Measurements from ENCODE around the gene FCRL5.

Gene FCRL5
- long read RNA-seq, result 0 reads

DNA sequence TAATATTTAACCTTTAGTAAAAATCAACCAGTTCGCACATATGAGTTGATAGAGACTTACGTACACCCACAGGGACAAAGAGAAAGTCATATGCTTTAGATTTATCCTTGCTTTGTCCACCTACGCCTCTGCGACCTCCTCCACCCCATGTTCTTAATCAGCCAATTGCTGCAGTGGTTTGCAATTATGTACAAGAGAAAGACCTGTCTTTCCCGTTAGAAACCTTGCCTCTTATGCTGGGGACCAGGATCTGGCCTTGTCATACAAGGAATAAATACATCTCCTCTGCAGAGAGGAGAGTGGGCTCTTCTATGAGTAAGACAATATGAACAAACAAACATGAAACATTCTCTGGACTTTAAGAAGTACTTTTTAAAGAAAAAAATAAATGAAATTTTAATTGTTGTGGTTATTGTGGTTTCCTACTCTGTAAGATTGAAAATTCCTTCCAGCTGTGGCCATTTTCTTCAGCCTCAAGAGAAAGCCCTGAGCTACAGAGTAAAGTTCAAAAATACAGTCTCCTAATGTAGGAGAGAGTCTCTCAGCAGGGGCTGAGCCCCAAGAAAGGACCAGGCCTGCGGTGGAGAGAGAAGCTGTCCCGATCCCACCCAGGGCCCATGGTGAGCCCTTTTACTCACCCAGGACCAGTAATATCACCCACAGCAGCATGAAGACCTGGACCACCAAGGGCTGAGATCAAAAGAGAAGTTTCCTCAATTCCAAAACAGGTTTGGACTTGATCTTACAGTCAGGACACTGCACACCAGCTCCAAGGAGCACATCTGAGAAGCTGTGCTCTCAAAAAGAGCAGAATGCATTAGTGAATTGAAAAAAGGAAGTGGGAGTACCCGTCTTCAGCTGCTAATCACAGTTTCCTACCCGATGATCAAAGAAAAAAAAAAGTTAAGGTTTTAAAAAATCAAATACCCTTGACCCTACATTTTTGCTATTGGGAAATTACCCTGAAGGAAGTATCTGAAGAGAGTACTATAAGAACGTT is at the start of gene FCRL5:
Gene FCRL5 (minus strand): TSS at position 822 of the 1,000 bp plus-strand sequence. CDS start 153 bp downstream, at position 669.
- Histone ChIP-seq H3K27ac (replicated peaks) (no peak within 1 kb of the TSS), H3K27me3 (ENCODE audit: insufficient read depth, poor library complexity, severe bottlenecking) (no peaks in the 10 kb centered on the region), H3K4me3 (replicated peaks; ENCODE audit: insufficient read depth, low read length) (no peak within 1 kb of the TSS)
- TF ChIP-seq, protein P1, sequence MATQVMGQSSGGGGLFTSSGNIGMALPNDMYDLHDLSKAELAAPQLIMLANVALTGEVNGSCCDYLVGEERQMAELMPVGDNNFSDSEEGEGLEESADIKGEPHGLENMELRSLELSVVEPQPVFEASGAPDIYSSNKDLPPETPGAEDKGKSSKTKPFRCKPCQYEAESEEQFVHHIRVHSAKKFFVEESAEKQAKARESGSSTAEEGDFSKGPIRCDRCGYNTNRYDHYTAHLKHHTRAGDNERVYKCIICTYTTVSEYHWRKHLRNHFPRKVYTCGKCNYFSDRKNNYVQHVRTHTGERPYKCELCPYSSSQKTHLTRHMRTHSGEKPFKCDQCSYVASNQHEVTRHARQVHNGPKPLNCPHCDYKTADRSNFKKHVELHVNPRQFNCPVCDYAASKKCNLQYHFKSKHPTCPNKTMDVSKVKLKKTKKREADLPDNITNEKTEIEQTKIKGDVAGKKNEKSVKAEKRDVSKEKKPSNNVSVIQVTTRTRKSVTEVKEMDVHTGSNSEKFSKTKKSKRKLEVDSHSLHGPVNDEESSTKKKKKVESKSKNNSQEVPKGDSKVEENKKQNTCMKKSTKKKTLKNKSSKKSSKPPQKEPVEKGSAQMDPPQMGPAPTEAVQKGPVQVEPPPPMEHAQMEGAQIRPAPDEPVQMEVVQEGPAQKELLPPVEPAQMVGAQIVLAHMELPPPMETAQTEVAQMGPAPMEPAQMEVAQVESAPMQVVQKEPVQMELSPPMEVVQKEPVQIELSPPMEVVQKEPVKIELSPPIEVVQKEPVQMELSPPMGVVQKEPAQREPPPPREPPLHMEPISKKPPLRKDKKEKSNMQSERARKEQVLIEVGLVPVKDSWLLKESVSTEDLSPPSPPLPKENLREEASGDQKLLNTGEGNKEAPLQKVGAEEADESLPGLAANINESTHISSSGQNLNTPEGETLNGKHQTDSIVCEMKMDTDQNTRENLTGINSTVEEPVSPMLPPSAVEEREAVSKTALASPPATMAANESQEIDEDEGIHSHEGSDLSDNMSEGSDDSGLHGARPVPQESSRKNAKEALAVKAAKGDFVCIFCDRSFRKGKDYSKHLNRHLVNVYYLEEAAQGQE (IDR thresholded peaks at IDR 0.05; ENCODE audit: insufficient replicate concordance, low read depth), result no peak
- TF ChIP-seq POLR2AphosphoS5 (IDR thresholded peaks at IDR 0.05; ENCODE audit: low read depth) (no peak), GABPA (IDR thresholded peaks at IDR 0.05; ENCODE audit: low read depth) (no peak), SPI1 (IDR thresholded peaks at IDR 0.05; ENCODE audit: borderline replicate concordance, low read depth) (peak; percentile 75)
- TF ChIP-seq, protein P2, sequence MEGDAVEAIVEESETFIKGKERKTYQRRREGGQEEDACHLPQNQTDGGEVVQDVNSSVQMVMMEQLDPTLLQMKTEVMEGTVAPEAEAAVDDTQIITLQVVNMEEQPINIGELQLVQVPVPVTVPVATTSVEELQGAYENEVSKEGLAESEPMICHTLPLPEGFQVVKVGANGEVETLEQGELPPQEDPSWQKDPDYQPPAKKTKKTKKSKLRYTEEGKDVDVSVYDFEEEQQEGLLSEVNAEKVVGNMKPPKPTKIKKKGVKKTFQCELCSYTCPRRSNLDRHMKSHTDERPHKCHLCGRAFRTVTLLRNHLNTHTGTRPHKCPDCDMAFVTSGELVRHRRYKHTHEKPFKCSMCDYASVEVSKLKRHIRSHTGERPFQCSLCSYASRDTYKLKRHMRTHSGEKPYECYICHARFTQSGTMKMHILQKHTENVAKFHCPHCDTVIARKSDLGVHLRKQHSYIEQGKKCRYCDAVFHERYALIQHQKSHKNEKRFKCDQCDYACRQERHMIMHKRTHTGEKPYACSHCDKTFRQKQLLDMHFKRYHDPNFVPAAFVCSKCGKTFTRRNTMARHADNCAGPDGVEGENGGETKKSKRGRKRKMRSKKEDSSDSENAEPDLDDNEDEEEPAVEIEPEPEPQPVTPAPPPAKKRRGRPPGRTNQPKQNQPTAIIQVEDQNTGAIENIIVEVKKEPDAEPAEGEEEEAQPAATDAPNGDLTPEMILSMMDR (IDR thresholded peaks at IDR 0.05; ENCODE audit: insufficient read depth, low read length), result no peak
- no peak for DNase-seq (ENCODE audit: low read depth in 1 of 2, low spot score in 1 of 2)

DNA sequence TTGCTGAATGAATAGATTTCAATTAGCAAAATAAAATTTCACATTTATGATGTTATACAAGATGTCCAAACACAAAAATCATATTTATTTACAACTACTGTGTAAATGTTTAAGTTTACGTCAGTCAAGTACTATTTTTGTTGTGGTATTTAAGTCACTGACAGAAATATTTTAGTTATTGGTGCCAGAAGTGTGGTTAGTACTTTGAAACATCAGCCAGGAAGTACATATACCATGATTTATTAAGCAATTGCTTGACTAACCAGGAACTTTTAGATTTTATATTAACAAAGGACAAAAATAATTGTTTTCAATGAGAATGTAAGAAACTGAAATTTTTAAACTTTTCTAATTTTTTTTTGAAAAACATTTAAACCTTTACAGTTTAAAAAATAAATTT is 47.9 kb upstream of the FCRL5 start:
- Histone ChIP-seq H3K27ac (replicated peaks) (no peak overlapping the region), H3K4me3 (replicated peaks; ENCODE audit: insufficient read depth, low read length) (no peak overlapping the region), H3K27me3 (ENCODE audit: insufficient read depth, poor library complexity, severe bottlenecking) (no peaks in the 10 kb centered on the region)
- no peak for DNase-seq (ENCODE audit: low read depth in 1 of 2, low spot score in 1 of 2)
- TF ChIP-seq SPI1 (IDR thresholded peaks at IDR 0.05; ENCODE audit: borderline replicate concordance, low read depth), result no peak
- TF ChIP-seq POLR2AphosphoS5 (IDR thresholded peaks at IDR 0.05; ENCODE audit: low read depth), result no peak
- TF ChIP-seq, protein P2 (IDR thresholded peaks at IDR 0.05; ENCODE audit: insufficient read depth, low read length), result no peak
- TF ChIP-seq GABPA (IDR thresholded peaks at IDR 0.05; ENCODE audit: low read depth), result no peak
- TF ChIP-seq, protein P1 (IDR thresholded peaks at IDR 0.05; ENCODE audit: insufficient replicate concordance, low read depth), result no peak

DNA sequence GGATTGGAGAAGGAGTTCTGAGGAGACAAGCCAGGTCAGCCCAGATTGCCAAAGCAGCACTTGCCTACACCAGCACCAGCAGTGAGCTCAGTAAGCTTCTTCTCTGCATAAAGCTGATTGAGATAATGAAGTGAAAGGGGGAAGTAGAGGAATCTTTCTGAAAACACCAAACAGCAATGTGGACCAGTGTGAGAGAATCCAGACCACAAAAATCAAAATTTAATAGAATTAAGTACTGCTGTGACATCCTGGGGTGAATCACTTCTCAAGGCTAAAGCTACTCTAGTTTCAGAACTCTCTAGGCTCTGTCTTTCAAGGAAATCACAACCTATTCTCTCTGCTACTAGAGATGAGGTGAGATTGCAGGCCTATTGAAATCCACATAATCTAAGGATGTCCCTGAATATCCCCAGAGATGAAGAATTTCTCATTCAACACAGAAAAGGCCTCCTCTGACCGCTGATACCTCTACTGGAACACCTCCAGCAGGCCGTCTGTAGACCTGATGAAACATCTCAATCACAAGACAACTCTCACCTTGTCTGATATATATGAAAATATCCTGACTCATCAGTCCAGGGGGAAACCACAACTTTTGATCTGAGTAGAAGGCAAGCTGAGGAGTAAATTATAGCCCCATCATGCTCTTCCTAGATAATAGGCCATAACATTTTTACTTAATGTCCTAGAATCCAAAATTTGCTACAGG is 45.8 kb upstream of the FCRL5 start, which contains the start of gene FCRL4:
Gene FCRL4 (minus strand): TSS at position 127 of the 709 bp plus-strand sequence. CDS start 141 bp downstream, outside the sequence.
- Histone ChIP-seq H3K27ac (replicated peaks) (no peak within 1 kb of the TSS), H3K27me3 (ENCODE audit: insufficient read depth, poor library complexity, severe bottlenecking) (no peaks in the 10 kb centered on the region), H3K4me3 (replicated peaks; ENCODE audit: insufficient read depth, low read length) (no peak within 1 kb of the TSS)
- no peak for TF ChIP-seq SPI1 (IDR thresholded peaks at IDR 0.05; ENCODE audit: borderline replicate concordance, low read depth)
- TF ChIP-seq, protein P1 (IDR thresholded peaks at IDR 0.05; ENCODE audit: insufficient replicate concordance, low read depth), result no peak
- no peak for TF ChIP-seq GABPA (IDR thresholded peaks at IDR 0.05; ENCODE audit: low read depth)
- TF ChIP-seq, protein P2 (IDR thresholded peaks at IDR 0.05; ENCODE audit: insufficient read depth, low read length), result no peak
- no peak for TF ChIP-seq POLR2AphosphoS5 (IDR thresholded peaks at IDR 0.05; ENCODE audit: low read depth)
- peak in 1 of 2 experiments; percentile 14 for DNase-seq (ENCODE audit: low read depth in 1 of 2, low spot score in 1 of 2)

Measured in HL-60 (cell line).